Stimulated activated CD4-positive, alpha-beta T cell treated with anti-CD3 and anti-CD28 coated beads, Interleukin-4, amount 100 ng/mL, for 4 hours (primary cell): ENCODE measurements around the gene MED15.

ENCODE experiments used
- DNase-seq, 2 experiments: peaks; one replicate each; pipeline ENCODE4 v3.0.0-alpha.2; 2020

MED15 gene

GRCh38 chr22:20573176-20573832 lies 65.9 kb downstream of the MED15 start:
- no peak for DNase-seq

GRCh38 chr22:20573833-20574615 lies 66.6 kb downstream of the MED15 start:
- DNase-seq = no peak

- DNase-seq = no peak
Observed at GRCh38 chr22:20574920-20575353, 67.5 kb downstream of the MED15 start.

- DNase-seq = no peak
Observed at GRCh38 chr22:20575724-20576444, 68.5 kb downstream of the MED15 start.

- no peak for DNase-seq
Observed at GRCh38 chr22:20576445-20576816, 69.0 kb downstream of the MED15 start.

- DNase-seq = no peak
Observed at GRCh38 chr22:20577045-20577444, 69.6 kb downstream of the MED15 start.

GRCh38 chr22:20577549-20577975 lies 70.2 kb downstream of the MED15 start:
- no peak for DNase-seq

- no peak for DNase-seq
Observed at GRCh38 chr22:20578192-20578591, 70.8 kb downstream of the MED15 start.

- no peak for DNase-seq
Observed at GRCh38 chr22:20578707-20579106, 71.3 kb downstream of the MED15 start.

- no peak for DNase-seq
Observed at GRCh38 chr22:20579273-20580120, 72.1 kb downstream of the MED15 start.

GRCh38 chr22:20580179-20580578 lies 72.8 kb downstream of the MED15 start:
- no peak for DNase-seq

GRCh38 chr22:20580611-20581502 lies 73.4 kb downstream of the MED15 start:
- DNase-seq = no peak

- no peak for DNase-seq
Observed at GRCh38 chr22:20581503-20582170, 74.2 kb downstream of the MED15 start.

GRCh38 chr22:20582171-20582511 lies 74.7 kb downstream of the MED15 start:
- no peak for DNase-seq

GRCh38 chr22:20582520-20583361 lies 75.3 kb downstream of the MED15 start:
- DNase-seq = no peak

GRCh38 chr22:20583471-20583922 lies 76.1 kb downstream of the MED15 start:
- DNase-seq = no peak

- no peak for DNase-seq
Observed at GRCh38 chr22:20584029-20584871, 76.8 kb downstream of the MED15 start.

- no peak for DNase-seq
Observed at GRCh38 chr22:20584872-20585638, 77.6 kb downstream of the MED15 start.
